HL-60/S4 treated with phorbol 12-myristate 13-acetate at 8.2 ng/mL for 4 days and 3 days (cell line): ENCODE measurements around the gene GPR132.
"Not testable (repeated sequence)": the region's sequence is repeated elsewhere in the genome, so short reads cannot be mapped to it uniquely, and the experiment has no call there.

Experiments used
- in situ Hi-C: fragments of 300-500 bp; cut with MboI; formaldehyde crosslinking; loops from 2 replicates; pipeline ENCODE4 v1.15.0; 2022; ENCODE audit warnings: low sequenced_read_pairs

Gene GPR132

DNA sequence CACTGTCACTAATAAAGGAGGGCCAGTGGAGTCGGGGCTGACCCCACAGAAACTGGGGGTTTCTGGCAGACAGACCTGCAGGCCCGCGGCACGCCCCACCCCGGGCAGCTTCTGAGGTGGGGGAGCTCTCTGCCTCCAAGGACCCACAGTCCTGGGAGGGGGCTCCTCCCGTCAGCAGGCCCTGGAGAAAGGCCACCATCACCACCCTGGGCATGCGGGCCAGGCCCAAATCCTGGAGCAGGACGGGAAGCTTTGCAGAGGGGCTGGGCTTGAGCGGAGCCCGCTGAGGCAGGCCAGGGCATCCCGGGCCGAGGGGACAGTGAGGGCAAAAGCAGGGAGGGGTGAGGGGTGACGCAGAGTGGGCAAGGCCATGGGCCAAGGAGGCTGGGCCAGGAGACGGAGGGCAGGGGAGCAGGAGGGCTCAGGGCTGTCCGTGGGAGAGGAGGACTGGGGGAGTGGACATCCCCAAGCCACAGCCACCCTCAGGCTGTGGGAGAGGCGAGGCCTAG, 11.1 kb upstream of the GPR132 start:
- in situ Hi-C loops = no loop called here

DNA sequence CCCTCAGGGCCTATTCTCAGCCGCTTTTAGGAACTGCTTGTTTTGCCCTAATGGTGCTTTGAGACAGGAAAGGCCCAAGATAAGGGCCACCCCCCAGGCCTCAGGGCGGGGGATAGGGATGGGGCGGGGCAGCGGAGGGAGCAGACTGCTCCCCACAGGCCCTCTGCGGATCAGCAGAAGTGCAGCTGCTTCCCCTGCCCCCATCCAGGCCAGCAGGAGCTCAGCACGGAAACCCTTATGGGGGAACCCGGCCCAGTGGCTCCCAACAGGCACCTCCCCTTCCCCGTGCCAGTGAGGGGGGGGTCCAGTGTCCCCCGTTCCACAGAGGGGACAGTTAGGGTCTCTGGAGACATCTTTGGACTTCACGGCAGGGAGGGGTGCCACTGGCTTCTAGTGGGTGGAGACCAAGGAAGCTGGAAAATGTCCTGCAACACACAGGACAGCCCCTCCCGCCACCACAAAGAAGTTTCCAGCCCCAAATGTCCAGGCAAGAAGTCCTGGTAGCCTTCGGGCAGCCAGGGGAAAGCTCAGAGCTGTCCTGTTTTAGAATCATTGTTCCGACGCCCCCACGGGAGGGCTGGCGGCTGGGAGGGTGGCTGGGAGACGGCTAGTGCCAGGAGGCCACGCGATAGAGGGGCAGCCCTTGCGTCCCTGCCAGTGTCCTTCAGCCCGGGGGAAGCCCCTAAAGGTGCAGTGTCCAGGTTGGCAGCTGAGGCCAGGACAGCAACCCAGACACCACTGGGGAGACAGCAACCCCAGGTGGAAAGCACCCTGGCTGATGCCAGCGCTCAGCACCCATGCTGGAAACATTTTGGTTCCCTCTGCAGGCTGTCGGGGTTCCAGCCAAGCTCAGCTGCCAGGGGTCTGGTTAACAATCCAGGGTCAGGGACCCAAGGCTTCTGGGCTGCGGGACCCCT, 10.4 kb upstream of the GPR132 start:
- in situ Hi-C loops = no loop called here

DNA sequence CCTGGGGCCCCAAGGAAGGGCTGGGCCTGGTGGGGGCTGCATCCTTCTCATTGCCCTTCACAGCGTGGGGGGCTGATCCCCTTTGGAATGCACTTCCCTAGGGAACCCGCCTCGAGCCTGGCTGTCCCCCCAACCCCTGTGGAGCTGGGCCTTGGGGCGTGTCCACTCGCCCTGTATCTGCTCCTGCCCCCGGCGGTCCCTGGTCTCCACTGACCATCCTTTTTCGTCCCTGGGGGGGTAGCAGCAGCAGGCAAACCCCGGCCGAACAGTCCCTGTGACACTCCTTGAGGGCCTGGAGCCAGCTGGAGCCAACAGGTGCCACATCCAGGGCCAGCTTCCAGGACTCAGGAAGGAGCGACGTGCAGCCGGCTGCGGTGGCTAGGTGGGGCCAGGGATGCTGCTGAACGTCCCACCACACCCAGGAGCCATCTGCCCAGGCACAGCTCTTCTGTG, 9.4 kb upstream of the GPR132 start:
- in situ Hi-C loops = no loop called here

DNA sequence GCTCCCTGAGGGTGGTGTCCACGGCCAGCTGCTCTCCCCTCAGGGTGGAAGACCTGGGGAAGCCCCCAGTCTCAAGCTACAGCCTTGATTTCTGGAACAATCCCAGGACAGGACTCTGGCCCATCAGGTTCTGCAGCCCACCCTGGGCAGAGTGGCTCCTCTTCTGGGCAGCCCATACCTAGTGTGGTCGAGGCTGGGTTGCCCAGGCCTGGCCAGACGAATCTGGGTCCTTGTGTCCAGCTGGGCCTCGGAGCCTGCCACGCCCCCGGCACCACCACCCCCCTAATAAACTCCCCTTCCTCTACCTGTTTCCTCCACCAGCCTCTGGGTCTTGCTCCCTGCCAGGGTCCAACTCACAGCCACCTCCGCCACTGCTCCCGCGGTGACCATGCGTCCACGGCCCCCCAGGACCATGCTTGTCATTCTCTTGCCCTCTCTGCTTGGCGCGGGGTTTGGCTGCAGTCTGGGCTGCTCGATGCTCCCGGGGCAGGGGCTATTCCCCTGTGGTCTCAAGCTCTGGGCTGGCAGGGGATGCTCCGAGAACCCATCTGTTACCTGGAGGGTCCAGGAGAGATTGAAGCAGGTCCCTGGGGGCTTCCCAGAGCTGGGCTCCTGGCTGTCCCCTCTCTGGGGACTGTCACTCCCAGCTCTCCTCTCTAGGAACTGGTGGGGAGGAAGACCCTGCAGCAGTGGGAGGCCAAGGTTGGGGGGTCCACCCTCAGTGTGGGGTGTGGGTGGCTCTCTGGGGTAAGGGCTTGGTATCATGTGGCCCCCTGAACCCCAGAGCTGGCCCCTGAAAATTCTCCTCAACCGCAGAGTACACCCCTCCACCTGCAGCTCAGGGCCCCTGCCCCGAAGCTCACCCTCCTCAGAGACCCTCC, 8.7 kb upstream of the GPR132 start:
- in situ Hi-C loops = no loop called here

DNA sequence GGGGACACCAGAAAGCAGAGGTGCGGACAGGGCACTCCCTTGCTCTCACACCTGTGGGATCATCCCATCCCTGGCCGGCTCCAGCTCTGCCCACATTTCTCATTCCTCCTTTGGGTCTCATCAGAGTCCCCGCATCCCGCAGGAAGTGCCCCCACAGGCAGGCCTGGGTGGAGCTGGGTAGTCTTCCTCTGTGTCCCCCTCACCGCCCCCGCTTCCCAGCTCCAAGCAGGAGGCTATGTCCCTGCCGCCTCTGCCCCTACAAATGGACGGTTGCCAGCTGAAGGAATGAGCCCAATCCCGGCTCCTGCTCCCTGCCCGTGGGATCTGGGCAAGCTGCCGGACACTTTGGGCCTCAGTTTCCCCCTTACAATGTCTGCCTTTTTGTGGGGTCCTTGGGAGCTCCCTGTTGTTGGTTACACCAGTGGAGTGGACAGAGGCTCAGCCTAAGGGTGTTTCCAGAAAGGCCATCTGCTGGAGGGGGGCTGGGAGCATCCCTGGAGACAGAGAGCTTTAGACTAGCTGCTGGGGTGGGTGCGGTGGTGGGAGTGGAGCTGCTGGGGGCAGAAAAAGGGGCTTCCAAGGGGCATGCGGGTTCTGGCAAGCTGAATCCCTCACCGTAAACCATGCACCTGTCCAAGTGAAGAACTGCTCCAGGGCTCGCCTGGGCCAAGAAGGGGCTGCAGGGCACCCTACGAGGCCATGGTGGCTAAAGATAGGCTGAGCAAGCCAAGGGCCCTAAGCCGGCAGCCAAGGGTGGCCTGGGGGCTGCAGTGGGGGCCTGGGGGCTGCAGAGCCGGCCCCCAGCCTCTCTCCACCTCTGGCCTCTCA, 7.9 kb upstream of the GPR132 start:
- in situ Hi-C loops = no loop called here

DNA sequence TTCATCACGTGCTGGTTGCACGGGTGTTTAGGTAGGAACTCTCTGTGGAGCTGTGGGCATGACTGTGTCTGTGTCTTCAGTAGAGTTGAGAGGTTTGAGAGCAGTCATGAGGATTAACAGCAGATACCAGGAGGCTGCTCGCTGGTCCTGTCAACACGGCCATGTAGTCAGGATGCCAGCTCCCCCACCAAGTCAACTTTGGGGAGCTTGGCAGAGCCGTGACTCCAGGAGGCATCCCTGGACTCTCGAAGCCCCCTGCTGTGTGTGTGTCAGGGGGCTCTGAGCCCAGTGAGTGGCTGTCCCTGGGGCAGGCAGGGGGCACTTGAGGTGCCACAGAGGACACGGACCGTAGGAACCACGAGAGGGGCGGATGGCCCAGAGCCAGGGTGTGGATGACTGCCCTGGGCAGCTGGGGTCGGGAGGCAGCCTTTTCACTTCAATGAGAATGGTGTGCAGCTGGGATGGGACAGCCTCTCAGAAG, 7.2 kb upstream of the GPR132 start:
- in situ Hi-C loops = no loop called here

DNA sequence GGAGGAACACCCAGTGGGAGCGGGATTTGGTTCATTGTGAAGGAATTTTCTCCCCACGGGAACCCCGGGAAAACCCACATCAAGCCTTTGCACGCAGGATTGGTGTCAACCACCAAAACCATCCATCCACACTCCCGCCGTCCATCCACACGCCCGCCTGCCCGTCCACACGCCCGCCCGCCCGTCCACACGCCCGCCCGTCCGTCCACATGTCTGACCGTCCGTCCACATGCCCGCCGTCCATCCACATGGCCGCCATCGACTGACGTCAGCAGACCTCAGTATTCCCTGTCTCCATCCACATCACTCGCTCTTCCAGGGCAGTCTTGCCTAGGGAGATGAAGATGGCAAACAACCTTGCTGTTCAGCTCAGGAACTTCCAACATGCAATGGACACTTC, 6.7 kb upstream of the GPR132 start:
- in situ Hi-C loops = no loop called here

DNA sequence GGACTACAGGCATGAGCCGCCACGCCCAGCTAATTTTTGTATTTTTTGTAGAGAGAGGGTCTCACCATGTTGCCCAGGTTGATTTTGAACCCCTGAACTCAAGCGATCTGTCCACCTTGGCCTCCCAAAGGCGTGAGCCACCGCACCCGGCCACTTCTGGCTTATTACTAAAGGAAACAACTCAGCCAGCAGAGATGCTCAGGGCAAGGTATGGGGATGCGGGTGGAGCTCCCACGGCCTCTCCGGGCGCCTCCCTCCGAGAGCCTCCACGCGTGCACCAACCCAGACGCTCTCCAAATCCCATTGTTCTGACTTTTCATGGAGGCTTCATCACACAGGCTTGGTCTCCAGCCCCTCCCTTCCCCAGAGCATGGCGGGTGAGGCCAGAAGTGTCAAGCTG, 6.1 kb upstream of the GPR132 start:
- in situ Hi-C loops = no loop called here

DNA sequence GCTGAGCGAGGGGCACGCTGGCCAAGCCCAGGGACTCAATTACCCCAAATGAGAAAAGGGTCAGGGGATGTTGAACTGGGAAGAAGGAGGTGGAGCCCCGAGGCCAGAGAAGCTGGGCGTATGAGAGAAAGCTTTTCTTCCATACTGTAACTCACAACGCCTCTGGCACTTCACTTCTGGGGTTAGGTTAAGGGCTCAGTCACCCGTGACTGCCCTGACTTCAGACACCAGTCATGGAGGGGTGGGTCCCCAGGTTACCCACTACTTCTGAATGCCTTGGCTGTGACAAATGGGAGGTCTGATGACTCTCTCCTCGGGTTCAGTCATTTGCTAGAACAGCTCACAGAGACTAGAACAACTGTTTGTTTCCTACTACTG, 5.5 kb upstream of the GPR132 start:
- in situ Hi-C loops = no loop called here

DNA sequence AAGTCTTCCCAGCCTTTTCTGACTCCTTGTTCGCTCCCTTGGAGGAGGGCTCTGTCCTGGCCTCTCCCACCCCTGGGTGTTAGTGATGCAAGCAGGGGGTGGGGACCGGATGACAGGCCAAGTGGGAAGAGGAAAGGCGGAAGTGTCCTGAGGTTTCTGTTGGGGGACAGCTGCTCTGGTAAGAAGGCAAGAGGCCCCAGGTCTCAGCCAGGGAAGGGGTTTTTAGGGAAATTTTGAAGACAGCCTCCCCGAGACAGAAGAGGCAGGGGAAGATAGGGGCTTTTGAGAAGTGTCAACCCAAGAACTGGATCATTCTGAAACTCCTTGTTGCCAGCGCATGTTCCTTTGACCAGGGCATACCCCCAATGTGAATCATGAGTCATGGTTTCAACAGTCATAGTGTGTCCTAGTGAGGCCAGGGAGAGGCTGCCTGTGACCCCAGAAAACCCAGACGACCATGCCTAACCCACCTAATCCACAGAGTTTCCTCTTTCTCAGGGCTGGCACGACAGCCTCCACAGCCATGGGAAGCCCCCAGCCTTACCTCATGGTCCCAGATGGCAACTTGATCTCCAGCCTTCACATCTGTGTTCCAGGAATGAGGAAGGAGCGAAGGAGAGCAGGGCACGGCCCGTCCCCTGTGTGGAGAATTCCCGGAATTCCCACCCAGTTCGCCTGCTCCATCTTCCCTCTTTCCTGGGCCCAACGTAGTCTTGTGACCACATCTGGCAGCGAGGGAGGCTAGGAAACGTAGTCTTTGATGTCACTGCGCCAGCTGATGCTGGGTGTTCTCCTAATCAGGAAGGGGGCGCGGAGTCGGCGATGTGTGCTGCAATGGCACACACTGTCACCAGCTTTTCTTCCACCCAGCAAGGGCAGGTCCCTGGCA, 4.9 kb upstream of the GPR132 start:
- in situ Hi-C loops = no loop called here

DNA sequence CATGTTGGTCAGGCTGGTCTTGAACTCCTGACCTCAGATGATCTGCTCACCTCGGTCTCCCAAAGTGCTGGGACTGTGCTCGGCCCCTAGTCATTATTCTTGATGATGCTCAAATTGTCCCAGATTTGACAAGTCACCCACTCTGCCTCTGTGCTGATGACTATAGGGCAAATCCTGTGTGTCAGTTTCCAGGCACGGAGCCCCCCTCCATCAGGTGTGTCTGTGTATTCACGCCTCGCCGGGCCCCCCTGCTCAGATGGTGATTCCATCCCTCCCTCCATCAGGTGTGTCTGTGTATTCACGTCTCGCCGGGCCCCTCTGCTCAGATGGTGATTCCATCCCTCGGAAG, 4.3 kb upstream of the GPR132 start:
- in situ Hi-C loops = no loop called here

DNA sequence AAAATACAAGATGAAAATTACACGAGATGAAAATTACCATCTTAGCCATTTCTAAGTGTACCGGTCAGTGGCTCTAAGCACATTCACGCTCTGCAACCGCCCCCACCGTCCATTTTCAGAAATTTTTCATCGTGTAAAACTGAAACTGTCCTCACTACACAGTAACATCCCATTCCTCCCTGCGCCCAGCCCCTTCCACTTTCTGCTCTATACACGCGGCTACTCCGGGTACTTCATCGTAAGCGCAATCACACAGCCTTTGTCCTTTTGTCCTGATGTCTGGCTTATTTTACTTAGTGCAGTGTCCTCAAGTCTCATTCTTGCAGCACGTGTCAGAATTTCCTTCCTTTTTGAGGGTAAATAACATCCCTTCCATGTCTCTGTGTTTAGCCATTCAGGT, 3.6 kb upstream of the GPR132 start:
- in situ Hi-C loops = no loop called here

DNA sequence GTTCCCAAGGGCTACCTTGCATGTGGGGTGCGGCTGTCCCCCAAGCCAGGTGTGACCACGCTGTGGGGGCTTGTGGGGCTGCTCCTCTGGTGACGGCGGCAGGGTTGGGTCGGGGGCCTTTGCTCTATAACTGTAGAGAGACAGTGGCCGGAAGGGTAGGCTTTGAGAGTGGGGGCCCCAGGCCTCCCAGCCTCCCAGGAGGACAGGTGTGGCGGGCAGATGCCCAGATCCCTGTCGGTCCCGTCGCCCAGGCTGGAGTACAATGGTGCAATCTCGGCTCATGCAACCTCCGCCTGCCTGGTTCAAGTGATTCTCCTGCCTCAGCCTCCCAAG, 2.7 kb upstream of the GPR132 start:
- in situ Hi-C loops = no loop called here

DNA sequence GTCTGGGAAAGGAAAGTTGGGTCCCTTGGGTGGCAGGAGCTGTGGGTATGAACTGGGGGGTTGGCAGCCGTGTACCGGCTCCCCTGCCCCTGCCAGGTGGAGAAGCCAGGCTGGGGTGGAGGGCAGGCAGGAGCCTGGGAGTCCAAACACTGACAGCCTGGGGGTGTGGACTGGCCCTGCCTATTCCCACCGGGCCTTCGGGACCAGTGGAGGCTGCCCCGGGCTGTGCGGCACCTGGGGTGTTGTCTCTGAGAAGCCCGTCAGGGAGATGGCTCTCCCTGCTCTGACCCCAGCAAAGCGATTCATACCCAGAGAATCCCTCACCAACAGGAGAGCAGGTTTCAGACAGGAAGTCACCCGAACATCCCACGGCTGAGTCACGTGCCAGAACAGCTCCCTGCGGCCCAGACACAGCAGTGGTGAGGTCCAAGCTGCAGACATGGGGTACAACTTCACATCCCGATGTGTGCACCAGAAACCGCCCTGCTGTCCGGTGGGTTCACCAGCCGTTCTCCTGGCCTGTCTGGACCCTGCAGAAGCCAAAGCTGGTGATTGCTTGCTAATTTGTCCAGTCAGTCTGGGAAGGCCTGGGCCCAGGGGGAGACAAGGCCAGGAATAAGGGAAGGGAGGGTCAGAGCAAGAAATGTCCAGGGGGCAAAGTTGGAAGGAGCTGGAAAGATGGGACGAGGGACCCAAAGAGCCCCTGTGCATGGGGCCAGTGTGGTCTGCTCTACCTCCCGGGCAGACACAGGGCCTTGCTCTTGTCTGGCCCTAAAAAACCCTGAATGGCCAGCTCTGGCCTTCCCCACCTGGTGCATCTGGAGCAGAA, 2.1 kb upstream of the GPR132 start:
- in situ Hi-C loops = no loop called here

DNA sequence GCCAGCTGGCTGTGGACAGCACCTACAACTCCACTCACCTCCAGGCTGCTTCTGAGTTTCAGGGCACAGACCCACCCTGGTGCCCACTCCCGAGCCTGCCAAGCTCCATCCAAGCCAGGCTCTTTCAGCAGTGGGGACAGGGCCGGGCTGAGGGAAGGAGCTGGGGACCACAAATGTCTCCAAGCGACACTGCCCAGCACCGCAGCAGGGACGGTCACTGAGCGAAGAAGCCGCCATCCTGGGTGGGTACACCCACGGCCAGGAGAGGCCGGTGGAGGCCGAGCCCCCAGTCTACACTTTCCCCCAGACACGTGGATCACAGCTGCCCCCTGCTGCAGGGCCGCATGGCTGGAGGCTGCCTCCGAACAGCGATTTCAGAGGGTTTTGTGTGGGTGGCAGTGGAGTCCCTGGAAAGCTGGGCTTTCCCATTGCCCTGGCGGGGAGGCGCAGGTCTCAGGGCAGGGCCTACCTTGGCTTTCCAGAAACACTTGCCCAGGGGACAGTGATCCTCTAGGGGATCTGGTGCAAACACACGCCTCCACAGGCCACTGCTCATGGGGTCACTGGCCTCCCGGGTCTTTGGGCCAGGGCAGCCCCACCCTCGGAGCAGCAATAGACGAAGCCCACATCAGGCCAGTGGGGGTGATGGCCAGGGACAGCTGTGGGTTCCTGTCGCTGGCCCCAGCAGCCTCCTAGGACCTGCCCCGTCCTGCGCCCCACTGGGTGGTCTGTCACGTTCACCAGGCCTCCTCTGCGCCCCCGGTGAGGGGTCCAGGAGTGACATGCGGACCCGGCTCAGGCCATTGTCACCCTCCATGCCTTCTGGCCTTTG, 1.2 kb upstream of the GPR132 start:
- in situ Hi-C loops = no loop called here

DNA sequence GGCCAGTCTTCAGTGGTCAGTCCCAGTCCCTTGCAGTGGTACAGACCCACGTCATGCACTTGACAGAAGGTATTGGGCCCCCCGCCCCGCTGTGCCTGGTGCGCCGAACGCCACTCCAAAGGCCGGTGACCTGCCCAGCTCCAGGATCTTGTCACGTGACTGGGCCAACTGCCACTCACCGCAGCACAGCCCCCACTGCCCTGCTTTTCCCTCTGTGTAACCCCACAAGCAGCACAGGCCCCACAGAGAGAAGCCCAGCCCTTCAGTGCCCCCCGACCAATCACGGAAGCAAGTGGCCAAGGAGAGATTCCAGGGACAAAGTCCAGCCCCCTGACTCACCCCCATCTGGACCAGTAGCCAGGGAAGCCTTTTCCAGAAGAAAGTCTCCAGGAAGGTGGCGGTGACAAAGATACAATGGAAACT, 498 bp downstream of the GPR132 start:
- in situ Hi-C loops = no loop called here

DNA sequence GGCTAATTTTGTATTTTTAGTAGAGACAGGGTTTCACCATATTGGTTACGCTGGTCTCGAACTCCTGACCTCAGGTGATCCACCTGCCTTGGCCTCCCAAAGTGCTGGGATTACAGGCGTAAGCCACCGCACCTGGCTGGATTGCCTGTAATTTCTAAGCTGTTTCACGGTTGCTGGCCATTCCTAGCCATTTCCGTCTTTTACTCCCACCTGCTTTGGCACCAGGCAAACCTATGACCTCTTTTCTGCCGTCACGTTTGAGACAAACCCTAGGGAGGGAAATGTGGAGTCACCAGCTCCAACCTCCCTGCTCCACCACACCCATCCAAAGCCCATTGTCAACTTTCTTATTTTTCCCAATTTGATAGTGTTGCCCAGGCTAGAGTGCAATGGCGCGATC, 1.2 kb downstream of the GPR132 start:
- in situ Hi-C loops = no loop called here

DNA sequence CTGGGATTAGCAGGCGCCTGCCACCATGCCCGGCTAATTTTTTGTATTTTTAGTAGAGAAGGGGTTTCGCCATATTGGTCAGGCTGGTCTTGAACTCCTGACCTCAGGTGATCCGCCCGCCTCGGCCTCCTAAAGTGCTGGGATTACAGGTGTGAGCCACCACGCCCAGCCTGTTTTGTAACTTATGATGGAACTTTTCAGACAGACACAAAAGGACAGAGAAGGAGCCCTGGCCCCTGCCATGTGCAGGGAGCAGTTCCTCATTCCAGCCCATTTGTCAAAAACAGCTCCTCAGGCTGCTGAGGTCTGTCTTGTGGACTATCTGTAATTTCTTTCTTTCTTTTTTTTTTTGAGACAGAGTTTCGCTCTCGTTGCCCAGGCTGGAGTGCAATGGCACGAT, 1.7 kb downstream of the GPR132 start:
- in situ Hi-C loops = not testable (repeated sequence)
